ENCODE results near the gene IFNE. TPM values are rescaled to one million over a fixed set of nuclear protein-coding genes. Genes with fewer than 3 reads are reported as not detected.
A peak's percentile ranks its signal among the peaks of the same experiment; 100 is the strongest.

The IFNE gene
- total RNA-seq, 2 donors from 2014 or later, result not detected

GRCh38 chr9:21470126-21470525, 12.0 kb downstream of the IFNE start:
- no peak for DNase-seq (ENCODE audit: low spot score)
- Histone ChIP-seq H3K27me3 (replicated peaks; ENCODE audit: insufficient read depth) (no peaks in the 10 kb centered on the region), H3K9me3 (no peaks in the 10 kb centered on the region), H3K4me1 (ENCODE audit: control insufficient read depth in 1 of 2, low read depth in 2 of 2) (no peaks in the 10 kb centered on the region), H3K36me3 (no peaks in the 10 kb centered on the region), H3K4me3 (no peak overlapping the region), H3K27ac (no peak overlapping the region)
- TF ChIP-seq CTCF (IDR thresholded peaks at IDR 0.05), result no peak
- no peak for ATAC-seq (ENCODE audit: insufficient number of reproducible peaks, low FRiP score, low read depth)

- Histone ChIP-seq H3K27ac (no peak overlapping the region), H3K36me3 (no peaks in the 10 kb centered on the region), H3K27me3 (replicated peaks; ENCODE audit: insufficient read depth) (no peaks in the 10 kb centered on the region), H3K4me1 (ENCODE audit: control insufficient read depth in 1 of 2, low read depth in 2 of 2) (no peaks in the 10 kb centered on the region), H3K9me3 (no peaks in the 10 kb centered on the region), H3K4me3 (no peak overlapping the region)
- no peak for DNase-seq (ENCODE audit: low spot score)
- ATAC-seq (ENCODE audit: insufficient number of reproducible peaks, low FRiP score, low read depth), result no peak
- peak; percentile 36 for TF ChIP-seq CTCF (IDR thresholded peaks at IDR 0.05)
Observed at GRCh38 chr9:21465859-21466518, 16.1 kb downstream of the IFNE start.

- no peaks in the 10 kb centered on the region for H3K36me3 ChIP-seq
- no peak overlapping the region for H3K4me3 ChIP-seq
- no peaks in the 10 kb centered on the region for H3K27me3 ChIP-seq (replicated peaks; ENCODE audit: insufficient read depth)
- TF ChIP-seq CTCF (IDR thresholded peaks at IDR 0.05), result no peak
- ATAC-seq (ENCODE audit: insufficient number of reproducible peaks, low FRiP score, low read depth) (no peak), DNase-seq (ENCODE audit: low spot score) (no peak)
- H3K4me1 ChIP-seq (ENCODE audit: control insufficient read depth in 1 of 2, low read depth in 2 of 2), result no peaks in the 10 kb centered on the region
- no peak overlapping the region for H3K27ac ChIP-seq
- H3K9me3 ChIP-seq, result no peaks in the 10 kb centered on the region
Observed at GRCh38 chr9:21465138-21465537, 17.0 kb downstream of the IFNE start.

- no peak overlapping the region for H3K4me3 ChIP-seq
- H3K27me3 ChIP-seq (replicated peaks; ENCODE audit: insufficient read depth), result no peaks in the 10 kb centered on the region
- H3K27ac ChIP-seq, result no peak overlapping the region
- ATAC-seq (ENCODE audit: insufficient number of reproducible peaks, low FRiP score, low read depth) (no peak), DNase-seq (ENCODE audit: low spot score) (no peak)
- TF ChIP-seq CTCF (IDR thresholded peaks at IDR 0.05), result no peak
- no peaks in the 10 kb centered on the region for H3K36me3 ChIP-seq
- no peaks in the 10 kb centered on the region for H3K4me1 ChIP-seq (ENCODE audit: control insufficient read depth in 1 of 2, low read depth in 2 of 2)
- H3K9me3 ChIP-seq, result no peaks in the 10 kb centered on the region
Observed at GRCh38 chr9:21461377-21461776, 20.7 kb downstream of the IFNE start.

DNA sequence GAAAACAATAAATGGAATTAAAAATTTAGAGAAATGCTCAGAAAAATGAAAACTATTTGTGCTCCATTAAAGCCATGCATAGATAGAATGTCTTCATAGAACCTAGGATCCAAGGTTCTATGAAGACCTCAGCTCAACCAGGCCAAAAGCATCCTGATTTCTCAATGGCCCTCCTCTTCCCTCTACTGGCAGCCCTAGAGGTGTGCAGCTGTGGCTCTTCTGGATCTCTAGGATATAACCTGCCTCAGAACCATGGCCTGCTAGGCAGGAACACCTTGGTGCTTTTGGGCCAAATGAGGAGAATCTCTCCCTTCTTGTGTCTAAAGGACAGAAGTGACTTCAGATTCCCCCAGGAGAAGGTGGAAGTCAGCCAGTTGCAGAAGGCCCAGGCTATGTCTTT, 26.8 kb downstream of the IFNE start:
- no peaks in the 10 kb centered on the region for H3K9me3 ChIP-seq
- no peak overlapping the region for H3K27ac ChIP-seq
- no peaks in the 10 kb centered on the region for H3K27me3 ChIP-seq (replicated peaks; ENCODE audit: insufficient read depth)
- TF ChIP-seq CTCF (IDR thresholded peaks at IDR 0.05), result peak; percentile 31
- ATAC-seq (ENCODE audit: insufficient number of reproducible peaks, low FRiP score, low read depth) (no peak), DNase-seq (ENCODE audit: low spot score) (no peak)
- H3K36me3 ChIP-seq, result no peaks in the 10 kb centered on the region
- no peaks in the 10 kb centered on the region for H3K4me1 ChIP-seq (ENCODE audit: control insufficient read depth in 1 of 2, low read depth in 2 of 2)
- H3K4me3 ChIP-seq, result no peak overlapping the region

Data from thoracic aorta (tissue), 2 donors.